SK-N-SH (cell line): Measurements from ENCODE around the gene CBFA2T2. TPM values are rescaled to one million over a fixed set of nuclear protein-coding genes. Genes with fewer than 3 reads are reported as not detected.
"Not testable (repeated sequence)": the region's sequence is repeated elsewhere in the genome, so short reads cannot be mapped to it uniquely, and the experiment has no call there.

Experiments
- CTCF ChIA-PET: fragments of 300-600, 350-600 bp; formaldehyde crosslinking; extraction: SDS; loops from one replicate; lab custom pipeline; 2021; lab: Yijun Ruan, JAX
- POLR2A ChIA-PET: fragments of 350-600 bp; sonication (Branson Sonifier 250); formaldehyde crosslinking; extraction: SDS; loops from one replicate; lab custom pipeline; 2020; ENCODE audit warnings: antibody characterized with exemption, inconsistent platforms; lab: Yijun Ruan, JAX
- DNase-seq: peaks from one replicate; pipeline ENCODE4 v3.0.0; 2012
- H2AFZ ChIP-seq: fragments of 200-600 bp; sonication (generic); 2 replicates; pipeline ENCODE4 v1.8.1; 2016; ENCODE audit warnings: antibody characterized with exemption, mild to moderate bottlenecking, low read depth
- H3F3A ChIP-seq: fragments of 200-600 bp; sonication (generic); replicated peaks from 2 replicates; pipeline ENCODE3; 2016; ENCODE audit warnings: antibody characterized with exemption, mild to moderate bottlenecking; ENCODE audit not compliant: insufficient read depth
- H3K27ac ChIP-seq, 2 experiments: fragments of 200-500 bp in 1 of 2; fragments of 200-600 bp in 1 of 2; sonication (Bioruptor generic) in 1 of 2; sonication (generic), shearing (Covaris generic) in 1 of 2; 2 replicates each; pipeline versions ENCODE4 v1.5.1 to v1.6.1; 2014 to 2016; ENCODE audit warnings: low read depth in 2 of 2, inconsistent platforms in 1 of 2, low read length in 1 of 2, mild to moderate bottlenecking in 1 of 2, mixed read lengths in 1 of 2
- H3K27me3 ChIP-seq: fragments of 200-600 bp; sonication (generic), shearing (Covaris generic); 2 replicates; pipeline ENCODE4 v1.6.1; 2016; ENCODE audit warnings: mixed run types; ENCODE audit not compliant: insufficient read depth
- H3K36me3 ChIP-seq, 2 experiments: fragments of 200-500 bp in 1 of 2; fragments of 200-600 bp in 1 of 2; sonication (Bioruptor generic) in 1 of 2; sonication (generic) in 1 of 2; replicated peaks in 1 of 2; 2 replicates each; pipeline versions ENCODE3 to v1.5.1; 2014 to 2016; ENCODE audit warnings: low read length in 1 of 2, mild to moderate bottlenecking in 1 of 2; ENCODE audit not compliant: insufficient read depth in 2 of 2, control insufficient read depth in 1 of 2
- H3K4me1 ChIP-seq, 2 experiments: fragments of 200-500 bp in 1 of 2; fragments of 200-600 bp in 1 of 2; sonication (Bioruptor generic) in 1 of 2; sonication (generic), shearing (Covaris generic) in 1 of 2; 2 replicates each; pipeline versions ENCODE4 v1.5.1 to v1.6.1; 2014 to 2016; ENCODE audit warnings: low read depth in 1 of 2, low read length in 1 of 2, mixed run types in 1 of 2; ENCODE audit not compliant: insufficient read depth in 2 of 2, control insufficient read depth in 1 of 2
- H3K4me2 ChIP-seq: fragments of 200-600 bp; sonication (generic), shearing (Covaris generic); 2 replicates; pipeline ENCODE4 v1.6.1; 2017; ENCODE audit warnings: mixed run types
- H3K4me3 ChIP-seq, 2 experiments: fragments of 200-500 bp in 1 of 2; fragments of 200-600 bp in 1 of 2; sonication (Bioruptor generic) in 1 of 2; sonication (generic), shearing (Covaris generic) in 1 of 2; 2 replicates each; pipeline versions ENCODE4 v1.5.1 to v1.8.1; 2014 to 2016; ENCODE audit warnings: low read depth in 2 of 2, inconsistent platforms in 1 of 2, low read length in 1 of 2, mild to moderate bottlenecking in 1 of 2, mixed read lengths in 1 of 2, moderate library complexity in 1 of 2
- H3K79me2 ChIP-seq: fragments of 200-600 bp; sonication (generic); 2 replicates; pipeline ENCODE4 v1.8.1; 2017; ENCODE audit warnings: mild to moderate bottlenecking; ENCODE audit not compliant: insufficient read depth
- H3K9ac ChIP-seq: fragments of 200-600 bp; sonication (generic); 2 replicates; pipeline ENCODE4 v1.6.1; 2017; ENCODE audit warnings: mixed run types
- H3K9me2 ChIP-seq: fragments of 200-600 bp; sonication (generic); 2 replicates; pipeline ENCODE4 v1.6.1; 2017; ENCODE audit warnings: mixed run types
- H3K9me3 ChIP-seq: fragments of 200-600 bp; sonication (generic); 2 replicates; pipeline ENCODE4 v1.6.1; 2017; ENCODE audit warnings: mixed run types, mild to moderate bottlenecking, moderate library complexity
- H4K20me1 ChIP-seq: fragments of 200-600 bp; sonication (generic); 2 replicates; pipeline ENCODE4 v1.6.1; 2017; ENCODE audit warnings: mild to moderate bottlenecking, mixed run types; ENCODE audit not compliant: insufficient read depth
- CHD2 ChIP-seq: fragments of 150-350 bp; IDR thresholded peaks from 2 replicates; pipeline ENCODE4 v1.6.1; 2018; ENCODE audit warnings: low read length; ENCODE audit not compliant: partially characterized antibody
- EZH2phosphoT487 ChIP-seq: fragments of 200-600 bp; sonication (generic); IDR thresholded peaks from 2 replicates; pipeline ENCODE4 v1.6.1; 2017; ENCODE audit warnings: low read depth, mixed run types, mild to moderate bottlenecking, antibody characterized with exemption, moderate library complexity, borderline replicate concordance
- GABPA ChIP-seq: IDR thresholded peaks from 2 replicates; pipeline ENCODE4 v1.4.0; 2012; ENCODE audit warnings: low read depth, mild to moderate bottlenecking
- NRF1 ChIP-seq: IDR thresholded peaks from 2 replicates; pipeline ENCODE4 v1.6.1; 2012; ENCODE audit warnings: low read depth, mild to moderate bottlenecking, low read length
- RAD21 ChIP-seq: IDR thresholded peaks from 2 replicates; pipeline ENCODE4 v1.6.1; 2012; ENCODE audit warnings: mild to moderate bottlenecking, low read length
- RFX5 ChIP-seq: IDR thresholded peaks from 2 replicates; pipeline ENCODE4 v1.6.1; 2012; ENCODE audit warnings: mild to moderate bottlenecking, improper control_type of control experiment, low read length
- RXRA ChIP-seq: IDR thresholded peaks from 2 replicates; pipeline ENCODE4 v1.4.0; 2012; ENCODE audit warnings: low read depth, mild to moderate bottlenecking, borderline replicate concordance
- WGBS: methylation state at CpG from one replicate; pipeline ENCODE4 v1.1.6; 2017; ENCODE audit warnings: low lambda C conversion rate; 5-methylcytosine and 5-hydroxymethylcytosine counted together
- polyA plus RNA-seq, 3 experiments: library from polyadenylated mRNA; depleted of rRNA; stranded (reverse); fragments of >200 nt; gene quantifications; 2 replicates each; pipeline ENCODE4 v1.2.3, GENCODE V29; 2012
- TF ChIP-seq, protein P1 (sequence below): IDR thresholded peaks from 2 replicates; pipeline ENCODE4 v1.6.1; 2012; ENCODE audit warnings: mild to moderate bottlenecking, low read depth, low read length, moderate library complexity
- TF ChIP-seq, protein P2 (sequence below): fragments of 200-600 bp; sonication (generic); IDR thresholded peaks from 2 replicates; pipeline ENCODE4 v1.6.1; 2017; ENCODE audit warnings: antibody characterized with exemption, mild to moderate bottlenecking, moderate library complexity
- TF ChIP-seq, protein P3 (sequence below): IDR thresholded peaks from 2 replicates; pipeline ENCODE4 v1.4.0; 2012; ENCODE audit warnings: low read depth

CBFA2T2 gene
- polyA plus RNA-seq, 1 of the 3 experiments (the other 2 are of a cell fraction): 11.0 TPM

DNA sequence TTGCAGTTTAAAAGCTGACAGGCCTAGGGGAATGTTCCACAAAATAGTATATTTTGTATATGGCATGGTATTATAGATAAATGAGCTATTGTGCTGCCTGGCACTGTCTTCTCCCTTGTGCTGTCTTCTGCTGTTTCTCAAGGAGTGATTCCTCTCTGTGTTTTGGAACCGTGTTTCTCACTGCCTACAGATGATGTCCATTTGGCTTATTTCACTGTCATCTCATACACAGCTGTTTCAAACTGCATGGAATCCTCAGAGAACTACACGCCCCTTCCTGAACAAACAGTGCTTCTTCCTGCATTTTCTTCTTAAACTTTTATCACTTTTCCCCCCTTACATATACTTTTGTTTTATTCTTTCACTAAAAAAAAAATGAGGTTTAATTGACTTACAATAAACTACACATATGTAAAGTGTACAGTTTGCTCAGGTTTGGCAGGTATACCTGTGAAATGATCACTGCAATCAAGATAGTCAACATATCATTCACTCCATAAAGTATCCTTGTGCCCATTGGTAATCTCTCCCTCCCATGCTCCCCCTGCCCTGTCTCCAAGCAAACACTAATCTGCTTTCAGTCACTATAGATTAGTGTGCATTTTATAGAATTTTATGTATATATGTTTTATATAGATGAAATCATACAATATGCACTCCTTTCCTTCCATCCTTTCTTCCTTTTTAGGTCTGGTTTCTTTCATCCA, 43.0 kb downstream of the CBFA2T2 start:
- TF ChIP-seq, protein P1, sequence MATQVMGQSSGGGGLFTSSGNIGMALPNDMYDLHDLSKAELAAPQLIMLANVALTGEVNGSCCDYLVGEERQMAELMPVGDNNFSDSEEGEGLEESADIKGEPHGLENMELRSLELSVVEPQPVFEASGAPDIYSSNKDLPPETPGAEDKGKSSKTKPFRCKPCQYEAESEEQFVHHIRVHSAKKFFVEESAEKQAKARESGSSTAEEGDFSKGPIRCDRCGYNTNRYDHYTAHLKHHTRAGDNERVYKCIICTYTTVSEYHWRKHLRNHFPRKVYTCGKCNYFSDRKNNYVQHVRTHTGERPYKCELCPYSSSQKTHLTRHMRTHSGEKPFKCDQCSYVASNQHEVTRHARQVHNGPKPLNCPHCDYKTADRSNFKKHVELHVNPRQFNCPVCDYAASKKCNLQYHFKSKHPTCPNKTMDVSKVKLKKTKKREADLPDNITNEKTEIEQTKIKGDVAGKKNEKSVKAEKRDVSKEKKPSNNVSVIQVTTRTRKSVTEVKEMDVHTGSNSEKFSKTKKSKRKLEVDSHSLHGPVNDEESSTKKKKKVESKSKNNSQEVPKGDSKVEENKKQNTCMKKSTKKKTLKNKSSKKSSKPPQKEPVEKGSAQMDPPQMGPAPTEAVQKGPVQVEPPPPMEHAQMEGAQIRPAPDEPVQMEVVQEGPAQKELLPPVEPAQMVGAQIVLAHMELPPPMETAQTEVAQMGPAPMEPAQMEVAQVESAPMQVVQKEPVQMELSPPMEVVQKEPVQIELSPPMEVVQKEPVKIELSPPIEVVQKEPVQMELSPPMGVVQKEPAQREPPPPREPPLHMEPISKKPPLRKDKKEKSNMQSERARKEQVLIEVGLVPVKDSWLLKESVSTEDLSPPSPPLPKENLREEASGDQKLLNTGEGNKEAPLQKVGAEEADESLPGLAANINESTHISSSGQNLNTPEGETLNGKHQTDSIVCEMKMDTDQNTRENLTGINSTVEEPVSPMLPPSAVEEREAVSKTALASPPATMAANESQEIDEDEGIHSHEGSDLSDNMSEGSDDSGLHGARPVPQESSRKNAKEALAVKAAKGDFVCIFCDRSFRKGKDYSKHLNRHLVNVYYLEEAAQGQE: no peak
- TF ChIP-seq RXRA: no peak
- TF ChIP-seq, protein P2, sequence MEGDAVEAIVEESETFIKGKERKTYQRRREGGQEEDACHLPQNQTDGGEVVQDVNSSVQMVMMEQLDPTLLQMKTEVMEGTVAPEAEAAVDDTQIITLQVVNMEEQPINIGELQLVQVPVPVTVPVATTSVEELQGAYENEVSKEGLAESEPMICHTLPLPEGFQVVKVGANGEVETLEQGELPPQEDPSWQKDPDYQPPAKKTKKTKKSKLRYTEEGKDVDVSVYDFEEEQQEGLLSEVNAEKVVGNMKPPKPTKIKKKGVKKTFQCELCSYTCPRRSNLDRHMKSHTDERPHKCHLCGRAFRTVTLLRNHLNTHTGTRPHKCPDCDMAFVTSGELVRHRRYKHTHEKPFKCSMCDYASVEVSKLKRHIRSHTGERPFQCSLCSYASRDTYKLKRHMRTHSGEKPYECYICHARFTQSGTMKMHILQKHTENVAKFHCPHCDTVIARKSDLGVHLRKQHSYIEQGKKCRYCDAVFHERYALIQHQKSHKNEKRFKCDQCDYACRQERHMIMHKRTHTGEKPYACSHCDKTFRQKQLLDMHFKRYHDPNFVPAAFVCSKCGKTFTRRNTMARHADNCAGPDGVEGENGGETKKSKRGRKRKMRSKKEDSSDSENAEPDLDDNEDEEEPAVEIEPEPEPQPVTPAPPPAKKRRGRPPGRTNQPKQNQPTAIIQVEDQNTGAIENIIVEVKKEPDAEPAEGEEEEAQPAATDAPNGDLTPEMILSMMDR: no peak
- TF ChIP-seq RFX5: no peak
- no peak for TF ChIP-seq EZH2phosphoT487
- TF ChIP-seq NRF1: no peak
- no peak for TF ChIP-seq RAD21
- TF ChIP-seq, protein P3, sequence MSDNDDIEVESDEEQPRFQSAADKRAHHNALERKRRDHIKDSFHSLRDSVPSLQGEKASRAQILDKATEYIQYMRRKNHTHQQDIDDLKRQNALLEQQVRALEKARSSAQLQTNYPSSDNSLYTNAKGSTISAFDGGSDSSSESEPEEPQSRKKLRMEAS: no peak
- no peak for TF ChIP-seq GABPA
- TF ChIP-seq CHD2: no peak
- no peaks in the 10 kb centered on the region for H3K27me3 ChIP-seq
- H3K36me3 ChIP-seq: no peaks in the 10 kb centered on the region
- peaks cover 16 to 19% of the 10 kb centered on the region in 2 experiments; a peak in 3 of 4 replicates for H3K4me1 ChIP-seq
- H3K4me2 ChIP-seq: no peak overlapping the region
- H4K20me1 ChIP-seq: peaks cover 3% of the 10 kb centered on the region; the same call in 1 of the 2 replicates
- H3K27ac ChIP-seq: peak overlapping the region in 1 of 2 experiments; percentile 64; a peak in 2 of 4 replicates
- no peaks in the 10 kb centered on the region for H3K9me2 ChIP-seq
- peaks cover 3% of the 10 kb centered on the region for H3F3A ChIP-seq
- no peaks in the 10 kb centered on the region for H3K9me3 ChIP-seq
- 39% methylated on average over 2 of the region's 2 CpGs for WGBS
- H3K9ac ChIP-seq: no peak overlapping the region
- ChIA-PET POLR2A (interaction anchor here (0.5 to 1.5 kb wide), 3 partner anchors 12 to 175 kb away, joined by 4 to 5 read pairs (median 5); no protein-coding TSS in a partner anchor), CTCF (interaction anchor here (0.9 to 1.5 kb wide), 4 partner anchors 10 to 134 kb away, joined by 3 to 5 read pairs (median 4); partner anchors contain the start of gene ACTL10)
- H3K4me3 ChIP-seq: no peak overlapping the region
- H3K79me2 ChIP-seq: peaks cover 11% of the 10 kb centered on the region; the same call in 1 of the 2 replicates
- no peak overlapping the region for H2AFZ ChIP-seq
- DNase-seq: no peak

DNA sequence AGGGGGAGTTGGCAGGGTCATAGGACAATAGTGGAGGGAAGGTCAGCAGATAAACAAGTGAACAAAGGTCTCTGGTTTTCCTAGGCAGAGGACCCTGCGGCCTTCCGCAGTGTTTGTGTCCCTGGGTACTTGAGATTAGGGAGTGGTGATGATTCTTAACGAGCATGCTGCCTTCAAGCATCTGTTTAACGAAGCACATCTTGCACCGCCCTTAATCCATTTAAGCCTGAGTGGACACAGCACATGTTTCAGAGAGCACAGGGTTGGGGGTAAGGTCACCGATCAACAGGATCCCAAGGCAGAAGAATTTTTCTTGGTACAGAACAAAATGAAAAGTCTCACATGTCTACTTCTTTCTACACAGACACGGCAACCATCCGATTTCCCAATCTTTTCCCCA, 45.8 kb downstream of the CBFA2T2 start:
- peaks cover 19% of the 10 kb centered on the region; the same call in 1 of the 2 replicates for H3K79me2 ChIP-seq
- CTCF ChIA-PET, H3K27me3 ChIP-seq: not testable (repeated sequence)

More for the DNA sequence above, 45.8 kb downstream of the CBFA2T2 start:
- H3K27ac ChIP-seq, H3K36me3 ChIP-seq, H2AFZ ChIP-seq, H3K4me2 ChIP-seq, H3K4me3 ChIP-seq, POLR2A ChIA-PET, H3K9me3 ChIP-seq, H3K9me2 ChIP-seq, H3K9ac ChIP-seq, H3F3A ChIP-seq, DNase-seq, H4K20me1 ChIP-seq: not testable (repeated sequence)
- WGBS: 86% methylated on average over 6 of the region's 8 CpGs
- H3K4me1 ChIP-seq: peaks cover 16 to 27% of the 10 kb centered on the region in 2 experiments; a peak in 3 of 4 replicates
